Natural killer cell (primary cell): Measurements from ENCODE around the gene RUNX3. TPM values are rescaled to one million over a fixed set of nuclear protein-coding genes. Genes with fewer than 3 reads are reported as not detected.

ENCODE experiments used
- ATAC-seq, 3 donors: fragments of 150-1000 bp in 2 of 3; fragments of 200-7000 bp in 1 of 3; cut with Tn5 transposase; 1 replicate in 1 of 3; 2 replicates in 2 of 3; pipeline ENCODE4 v1.10.0; 2021; ENCODE audit warnings: mild to moderate bottlenecking in 2 of 3, moderate library complexity in 2 of 3
- DNase-seq, 2 donors: peaks; one replicate each; pipeline versions ENCODE4 v3.0.0 to v3.0.0-alpha.2; 2013 to 2021; ENCODE audit warnings: mixed read lengths in 1 of 2
- H3K27ac ChIP-seq: one replicate; pipeline ENCODE4 v1.5.1; 2013; ENCODE audit warnings: mild to moderate bottlenecking, low read length
- H3K27me3 ChIP-seq: one replicate; pipeline ENCODE4 v1.6.1; 2013; ENCODE audit warnings: low read length; ENCODE audit not compliant: control insufficient read depth, insufficient read depth
- H3K36me3 ChIP-seq: one replicate; pipeline ENCODE4 v1.6.1; 2013; ENCODE audit warnings: low read length; ENCODE audit not compliant: control insufficient read depth, insufficient read depth
- H3K4me1 ChIP-seq: one replicate; pipeline ENCODE4 v1.6.1; 2013; ENCODE audit warnings: low read length; ENCODE audit not compliant: control insufficient read depth, insufficient read depth
- H3K4me3 ChIP-seq: one replicate; pipeline ENCODE4 v1.5.1; 2013; ENCODE audit warnings: low read length
- H3K9me3 ChIP-seq: one replicate; pipeline ENCODE4 v1.6.1; 2013; ENCODE audit warnings: low read length; ENCODE audit not compliant: control insufficient read depth, insufficient read depth
- H3K27ac Mint-ChIP-seq, 2 donors: one replicate each; pipeline ENCODE4 v1.8.0; 2022; ENCODE audit warnings: mild to moderate bottlenecking in 2 of 2, mixed read lengths in 2 of 2, moderate library complexity in 1 of 2
- H3K27me3 Mint-ChIP-seq, 2 donors: one replicate each; pipeline ENCODE4 v1.8.0; 2022; ENCODE audit warnings: low read depth in 2 of 2, mixed read lengths in 2 of 2
- H3K36me3 Mint-ChIP-seq: one replicate; pipeline ENCODE4 v1.8.0; 2022; ENCODE audit warnings: mixed read lengths
- H3K4me1 Mint-ChIP-seq, 2 donors: one replicate each; pipeline ENCODE4 v1.8.0; 2022; ENCODE audit warnings: mixed read lengths in 2 of 2
- H3K4me3 Mint-ChIP-seq: one replicate; pipeline ENCODE4 v1.8.0; 2022; ENCODE audit warnings: mild to moderate bottlenecking, moderate library complexity, mixed read lengths
- H3K9me3 Mint-ChIP-seq, 2 donors: one replicate each; pipeline ENCODE4 v1.8.0; 2022; ENCODE audit warnings: mixed read lengths in 2 of 2
- CTCF ChIP-seq: fragments of 200-600 bp; IDR thresholded peaks from one replicate; pipeline ENCODE4 v1.8.0; 2022; ENCODE audit warnings: antibody characterized with exemption
- WGBS: methylation state at CpG from one replicate; pipeline ENCODE4 v1.1.7; 2013; ENCODE audit warnings: missing lambda C conversion rate; ENCODE audit not compliant: insufficient coverage; 5-methylcytosine and 5-hydroxymethylcytosine counted together
- intact Hi-C: fragments of 100-400 bp; cut with micrococcal nuclease; formaldehyde crosslinking; loops from one replicate; pipeline ENCODE4 v1.14.2; 2022
- total RNA-seq, 4 donors: library from RNA; stranded (reverse); fragments of 120-200 nt in 1 of 4; gene quantifications; one replicate each; pipeline versions ENCODE4 v1.2.3 to v1.2.4, GENCODE V29; 2013 to 2022

The RUNX3 gene
- total RNA-seq, 3 donors from 2014 or later (not counting 1 experiment from before 2014, with no cell fraction given): 537 to 630 (median 601) TPM

DNA sequence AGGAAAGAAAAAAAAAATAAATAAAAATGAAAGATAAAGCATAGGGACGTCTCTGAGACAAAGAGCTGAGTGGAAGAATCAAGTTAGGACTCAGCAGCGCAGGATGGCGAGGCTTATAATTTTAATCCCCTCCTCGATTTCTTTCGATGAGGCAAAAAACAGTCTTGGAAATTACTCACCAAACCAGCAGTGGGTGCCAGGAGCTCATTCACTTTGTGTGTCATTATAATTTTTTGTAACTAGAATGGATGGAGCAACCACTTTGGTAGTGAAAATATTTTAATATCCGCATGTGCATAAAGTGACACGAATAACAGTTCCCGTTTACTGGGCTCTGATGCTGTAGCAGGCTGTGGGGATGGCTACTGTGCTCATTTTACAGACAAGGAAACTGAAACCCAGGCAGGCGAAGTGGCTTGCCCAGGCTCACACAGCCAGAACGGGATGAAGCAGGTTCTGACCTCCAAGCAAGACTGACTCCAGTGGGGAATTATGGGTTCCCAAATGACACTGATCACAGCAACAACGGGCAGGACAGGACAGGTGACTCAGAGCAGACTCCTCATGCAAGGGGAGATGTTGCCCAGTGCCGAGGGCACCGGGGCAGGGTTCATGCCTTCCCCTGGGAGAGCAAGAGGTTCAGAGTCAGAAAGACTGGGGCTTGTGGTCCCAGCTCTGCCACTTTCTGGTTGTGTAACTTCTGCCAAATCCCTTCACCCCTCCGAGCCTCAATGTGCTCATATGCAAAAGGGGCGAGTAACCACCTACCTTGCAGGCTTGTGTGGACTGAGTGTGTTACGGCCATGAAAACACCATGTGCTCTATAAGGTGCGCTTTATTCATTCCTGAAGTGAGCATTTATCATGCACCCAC is 63.6 kb downstream of the RUNX3 start:
- H3K4me1 ChIP-seq: peaks cover 66% of the 10 kb centered on the region
- H3K4me3 ChIP-seq: no peak overlapping the region
- no peaks in the 10 kb centered on the region for H3K9me3 ChIP-seq
- H3K27ac ChIP-seq: no peak overlapping the region
- H3K36me3 ChIP-seq: peaks cover 16% of the 10 kb centered on the region
- no peaks in the 10 kb centered on the region for H3K27me3 ChIP-seq
- no peaks in the 10 kb centered on the region for H3K27me3 Mint-ChIP-seq
- no peak for TF ChIP-seq CTCF
- H3K9me3 Mint-ChIP-seq: no peaks in the 10 kb centered on the region
- intact Hi-C loops: no loop called here
- peak in 1 of 2 donors; percentile 10 for DNase-seq
- peak overlapping the region in 1 of 2 donors; percentile 54 for H3K27ac Mint-ChIP-seq
- WGBS: 84% methylated on average over 17 of the region's 17 CpGs
- peaks cover 66 to 69% of the 10 kb centered on the region in 2 donors for H3K4me1 Mint-ChIP-seq
- no peak overlapping the region for H3K4me3 Mint-ChIP-seq
- peaks cover 8% of the 10 kb centered on the region for H3K36me3 Mint-ChIP-seq
- ATAC-seq: no peak

DNA sequence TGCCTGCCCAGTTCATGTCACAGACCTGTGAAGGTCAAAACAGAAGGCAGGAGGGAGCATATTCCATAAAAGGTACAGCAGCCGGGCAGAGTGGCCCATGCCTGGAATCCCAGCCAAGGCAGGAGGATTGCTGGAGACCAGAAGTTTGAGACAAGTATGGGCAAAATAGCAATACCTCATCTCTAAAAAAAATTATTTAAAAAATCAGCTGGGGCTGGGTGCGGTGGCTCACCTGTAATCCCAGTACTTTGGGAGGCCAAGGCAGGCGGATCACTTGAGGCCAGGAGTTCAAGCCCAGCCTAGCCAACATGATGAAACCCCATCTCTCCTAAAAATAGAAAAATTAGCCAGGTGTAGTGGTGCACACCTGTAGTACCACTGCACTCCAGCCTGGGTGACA is 64.5 kb downstream of the RUNX3 start:
- no peaks in the 10 kb centered on the region for H3K9me3 Mint-ChIP-seq
- ATAC-seq: no peak
- no peak overlapping the region for H3K4me3 ChIP-seq
- H3K4me1 ChIP-seq: peaks cover 66% of the 10 kb centered on the region
- H3K4me3 Mint-ChIP-seq: no peak overlapping the region
- H3K9me3 ChIP-seq: no peaks in the 10 kb centered on the region
- H3K27ac ChIP-seq: no peak overlapping the region
- TF ChIP-seq CTCF: no peak
- H3K27me3 Mint-ChIP-seq: no peaks in the 10 kb centered on the region
- DNase-seq: no peak
- peaks cover 66 to 69% of the 10 kb centered on the region in 2 donors for H3K4me1 Mint-ChIP-seq
- H3K27ac Mint-ChIP-seq: no peak overlapping the region
- no peaks in the 10 kb centered on the region for H3K27me3 ChIP-seq
- 98% methylated on average over 3 of the region's 3 CpGs for WGBS
- peaks cover 8% of the 10 kb centered on the region for H3K36me3 Mint-ChIP-seq
- intact Hi-C loops: no loop called here
- peaks cover 16% of the 10 kb centered on the region for H3K36me3 ChIP-seq

DNA sequence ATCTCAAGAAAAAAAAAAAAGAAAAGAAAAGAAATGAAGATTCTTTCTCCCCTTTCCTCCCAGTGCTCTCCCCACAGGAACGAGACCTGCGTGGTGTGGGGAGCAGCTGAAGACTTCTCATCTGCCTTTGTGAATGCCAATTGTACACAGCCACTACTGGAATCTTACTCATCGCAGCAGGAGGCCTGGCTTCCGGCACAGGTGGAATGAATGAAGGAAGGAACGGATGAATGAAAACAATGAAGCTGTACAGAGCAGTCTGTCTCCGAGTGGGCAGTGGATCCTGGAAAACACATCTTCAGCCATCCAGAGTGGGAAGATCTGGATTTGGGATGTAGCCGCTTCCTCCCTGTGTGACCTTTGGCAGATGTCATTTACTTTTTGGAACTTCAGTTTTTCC is 64.9 kb downstream of the RUNX3 start:
- DNase-seq: no peak
- no peak for ATAC-seq
- H3K9me3 Mint-ChIP-seq: no peaks in the 10 kb centered on the region
- TF ChIP-seq CTCF: no peak
- no peak overlapping the region for H3K27ac Mint-ChIP-seq
- peaks cover 8% of the 10 kb centered on the region for H3K36me3 Mint-ChIP-seq
- Histone ChIP-seq H3K9me3 (no peaks in the 10 kb centered on the region), H3K36me3 (peaks cover 16% of the 10 kb centered on the region), H3K27me3 (no peaks in the 10 kb centered on the region), H3K27ac (no peak overlapping the region), H3K4me3 (no peak overlapping the region), H3K4me1 (peaks cover 66% of the 10 kb centered on the region)
- 98% methylated on average over 7 of the region's 7 CpGs for WGBS
- peaks cover 65 to 66% of the 10 kb centered on the region in 2 donors for H3K4me1 Mint-ChIP-seq
- intact Hi-C loops: no loop called here
- no peak overlapping the region for H3K4me3 Mint-ChIP-seq
- H3K27me3 Mint-ChIP-seq: no peaks in the 10 kb centered on the region
